ENCODE data around the gene AK8.

GRCh38 chr9:132683873-132684272 is 194.2 kb downstream of the AK8 start:
- TF ChIP-seq, protein P1, sequence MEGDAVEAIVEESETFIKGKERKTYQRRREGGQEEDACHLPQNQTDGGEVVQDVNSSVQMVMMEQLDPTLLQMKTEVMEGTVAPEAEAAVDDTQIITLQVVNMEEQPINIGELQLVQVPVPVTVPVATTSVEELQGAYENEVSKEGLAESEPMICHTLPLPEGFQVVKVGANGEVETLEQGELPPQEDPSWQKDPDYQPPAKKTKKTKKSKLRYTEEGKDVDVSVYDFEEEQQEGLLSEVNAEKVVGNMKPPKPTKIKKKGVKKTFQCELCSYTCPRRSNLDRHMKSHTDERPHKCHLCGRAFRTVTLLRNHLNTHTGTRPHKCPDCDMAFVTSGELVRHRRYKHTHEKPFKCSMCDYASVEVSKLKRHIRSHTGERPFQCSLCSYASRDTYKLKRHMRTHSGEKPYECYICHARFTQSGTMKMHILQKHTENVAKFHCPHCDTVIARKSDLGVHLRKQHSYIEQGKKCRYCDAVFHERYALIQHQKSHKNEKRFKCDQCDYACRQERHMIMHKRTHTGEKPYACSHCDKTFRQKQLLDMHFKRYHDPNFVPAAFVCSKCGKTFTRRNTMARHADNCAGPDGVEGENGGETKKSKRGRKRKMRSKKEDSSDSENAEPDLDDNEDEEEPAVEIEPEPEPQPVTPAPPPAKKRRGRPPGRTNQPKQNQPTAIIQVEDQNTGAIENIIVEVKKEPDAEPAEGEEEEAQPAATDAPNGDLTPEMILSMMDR (conservative IDR thresholded peaks at IDR 0.05; ENCODE audit: low read length), result no peak
- TF ChIP-seq EZH2phosphoT487 (IDR thresholded peaks at IDR 0.05; ENCODE audit: borderline replicate concordance), result no peak

Measured in Loucy (cell line).